GM12878 (cell line): ENCODE measurements around the gene MBTPS2. TPM values are rescaled to one million over a fixed set of nuclear protein-coding genes. Genes with fewer than 3 reads are reported as not detected.

ENCODE experiments used
- ATAC-seq: fragments of 200-7000 bp; cut with Tn5 transposase; 3 replicates; pipeline ENCODE4 v1.9.1; 2020; ENCODE audit warnings: mild to moderate bottlenecking, moderate library complexity
- BruUV-seq: library from RNA; stranded (reverse); fragments of 400-500 nt; replicated peaks from 2 replicates; lab custom pipeline; 2021; lab: Mats Ljungman, UMichigan
- CTCF ChIA-PET: fragments of 300-600 bp; sonication (Branson Sonifier 250); formaldehyde crosslinking; extraction: SDS; loops from one replicate; lab custom pipeline; 2021; ENCODE audit warnings: inconsistent platforms; lab: Yijun Ruan, JAX
- POLR2A ChIA-PET: fragments of 350-600 bp; formaldehyde crosslinking; extraction: SDS; loops from one replicate; lab custom pipeline; 2021; ENCODE audit warnings: inconsistent platforms; lab: Charles Lee
- RAD21 ChIA-PET: fragments of 300-600 bp; sonication (Branson Sonifier 250); formaldehyde crosslinking; loops from one replicate; lab custom pipeline; 2023; ENCODE audit warnings: antibody characterized with exemption; ENCODE audit not compliant: unreplicated experiment; lab: Charles Lee
- SMC1A ChIA-PET: fragments of 300-600 bp; sonication (Branson Sonifier 250); formaldehyde crosslinking; loops from one replicate; lab custom pipeline; 2023; ENCODE audit not compliant: unreplicated experiment, uncharacterized antibody; lab: Charles Lee
- DNase-seq: peaks from one replicate; pipeline ENCODE4 v3.0.0-alpha.2; 2011; ENCODE audit warnings: low read depth, low spot score
- FAIRE-seq: peaks from 3 replicates; lab custom pipeline; 2011; peaks lifted over from hg19 to GRCh38; lab: Jason Lieb, UNC
- H2AFZ ChIP-seq: 2 replicates; pipeline ENCODE4 v1.6.0; 2011; ENCODE audit warnings: low read depth, low read length, control low read depth; ENCODE audit not compliant: control insufficient read depth
- H3K27ac ChIP-seq: 2 replicates; pipeline ENCODE4 v1.5.1; 2011; ENCODE audit warnings: control low read depth; ENCODE audit not compliant: control insufficient read depth, insufficient read depth
- H3K27me3 ChIP-seq, 2 experiments: replicated peaks in 1 of 2; 2 replicates each; pipeline versions ENCODE4 v1.6.0 to v1.6.1; 2011; ENCODE audit warnings: low read length in 1 of 2; ENCODE audit not compliant: control insufficient read depth in 2 of 2, insufficient read depth in 2 of 2
- H3K36me3 ChIP-seq, 2 experiments: 2 replicates each; pipeline ENCODE4 v1.5.1; 2011; ENCODE audit warnings: low read length in 1 of 2; ENCODE audit not compliant: control insufficient read depth in 2 of 2, insufficient read depth in 2 of 2
- H3K4me1 ChIP-seq: 2 replicates; pipeline ENCODE4 v1.6.1; 2011; ENCODE audit warnings: mild to moderate bottlenecking, low read length, moderate library complexity, mixed read lengths; ENCODE audit not compliant: control insufficient read depth, insufficient read depth
- H3K4me2 ChIP-seq: 2 replicates; pipeline ENCODE4 v1.6.0; 2011; ENCODE audit warnings: control low read depth; ENCODE audit not compliant: control insufficient read depth, insufficient read depth
- H3K4me3 ChIP-seq: fragments of 200-600 bp; sonication (generic); 2 replicates; pipeline ENCODE4 v1.5.1; 2016
- H3K79me2 ChIP-seq: 2 replicates; pipeline ENCODE4 v1.6.0; 2011; ENCODE audit warnings: low read length; ENCODE audit not compliant: control insufficient read depth, insufficient read depth
- H3K9ac ChIP-seq: 2 replicates; pipeline ENCODE4 v1.8.0; 2011; ENCODE audit warnings: low read length, control low read depth, mixed read lengths; ENCODE audit not compliant: control insufficient read depth, insufficient read depth
- H3K9me3 ChIP-seq: replicated peaks from 3 replicates; pipeline ENCODE4 v1.5.1; 2011; ENCODE audit warnings: mild to moderate bottlenecking, low read length; ENCODE audit not compliant: control insufficient read depth, insufficient read depth
- H4K20me1 ChIP-seq: 2 replicates; pipeline ENCODE4 v1.6.0; 2011; ENCODE audit not compliant: control insufficient read depth, insufficient read depth
- JUNB ChIP-seq: IDR thresholded peaks from 2 replicates; pipeline ENCODE4 v1.6.1; 2016; ENCODE audit warnings: antibody characterized with exemption, mild to moderate bottlenecking
- KAT2A ChIP-seq: conservative IDR thresholded peaks from 2 replicates; pipeline ENCODE4 v1.6.1; 2011; ENCODE audit warnings: low read depth, low read length; ENCODE audit not compliant: control insufficient read depth
- MEF2B ChIP-seq: fragments of 450-650 bp; IDR thresholded peaks from 2 replicates; pipeline ENCODE4 v1.6.1; 2018; ENCODE audit warnings: mild to moderate bottlenecking, moderate library complexity; ENCODE audit not compliant: partially characterized antibody, poor library complexity, severe bottlenecking
- MXI1 ChIP-seq: fragments of 150-350 bp; IDR thresholded peaks from 2 replicates; pipeline ENCODE4 v1.6.1; 2011; ENCODE audit warnings: low read depth, mild to moderate bottlenecking, inconsistent platforms, low read length, improper control_type of control experiment
- MYC ChIP-seq: IDR thresholded peaks from 2 replicates; pipeline ENCODE4 v1.6.1; 2011; ENCODE audit warnings: mild to moderate bottlenecking, low read length, moderate library complexity, inconsistent platforms; ENCODE audit not compliant: insufficient read depth, insufficient replicate concordance, insufficient read length, severe bottlenecking
- NRF1 ChIP-seq: conservative IDR thresholded peaks from 2 replicates; pipeline ENCODE4 v1.6.1; 2011; ENCODE audit warnings: mild to moderate bottlenecking, low read depth, low read length, improper control_type of control experiment
- RB1 ChIP-seq: fragments of 450-650 bp; formaldehyde crosslinking; IDR thresholded peaks from 2 replicates; pipeline ENCODE4 v1.6.1; 2017; ENCODE audit warnings: mild to moderate bottlenecking, borderline replicate concordance
- STAT3 ChIP-seq: IDR thresholded peaks from 2 replicates; pipeline ENCODE4 v1.6.1; 2011; ENCODE audit warnings: low read depth, low read length, improper control_type of control experiment
- TCF7 ChIP-seq: IDR thresholded peaks from 2 replicates; pipeline ENCODE4 v1.6.1; 2014; ENCODE audit warnings: antibody characterized with exemption, borderline replicate concordance
- ZNF217 ChIP-seq: fragments of 450-650 bp; IDR thresholded peaks from 2 replicates; pipeline ENCODE4 v1.6.1; 2017; ENCODE audit warnings: antibody characterized with exemption, mild to moderate bottlenecking
- whole genome bisulfite sequencing: methylation state at CpG from one replicate; pipeline ENCODE4 v1.1.6; 2016; ENCODE audit warnings: low lambda C conversion rate; ENCODE audit not compliant: insufficient replicate concordance, insufficient coverage; ENCODE audit errors: missing lambda C conversion rate; 5-methylcytosine and 5-hydroxymethylcytosine counted together
- in situ Hi-C: fragments of 300-500 bp; cut with MboI; formaldehyde crosslinking; loops from 9 replicates; pipeline ENCODE4 v1.14.3; 2018; ENCODE audit warnings: mixed read lengths
- intact Hi-C: fragments of 100-400 bp; cut with micrococcal nuclease; formaldehyde crosslinking; loops from one replicate; pipeline ENCODE4 v1.14.2; 2022; ENCODE audit not compliant: unreplicated experiment
- polyA plus RNA-seq, 11 experiments: library from polyadenylated mRNA; depleted of rRNA in 4 of 11; unstranded in 6 of 11; stranded (reverse) in 5 of 11; fragments of >200 nt; fragmentation: Nextera tagmentation in 4 of 11; fragmentation: Illumina TruSeq in 1 of 11; extraction: Ambion mirVana in 4 of 11; extraction: Trizol in 1 of 11; gene quantifications; 1 replicate in 1 of 11; 2 replicates in 10 of 11; pipeline versions ENCODE4 v1.2.1 to v1.2.3, GENCODE V29; 2011 to 2016; ENCODE audit warnings: inconsistent platforms in 2 of 11, missing spikeins in 2 of 11, low read depth in 1 of 11
- total RNA-seq, 4 experiments: library from RNA; depleted of rRNA in 3 of 4; stranded (reverse); fragments of >200 nt in 3 of 4; fragmentation: Illumina TruSeq in 1 of 4; extraction: Trizol in 1 of 4; gene quantifications; 2 replicates each; pipeline versions ENCODE4 v1.2.1 to v1.2.3, GENCODE V29; 2013 to 2021
- TF ChIP-seq, protein P1 (sequence below): fragments of 450-650 bp; IDR thresholded peaks from 2 replicates; pipeline ENCODE4 v1.6.1; 2017; ENCODE audit warnings: mild to moderate bottlenecking, low read depth, inconsistent platforms; ENCODE audit not compliant: poor library complexity, severe bottlenecking
- TF ChIP-seq, protein P2 (sequence below): fragments of 450-650 bp; IDR thresholded peaks from 2 replicates; pipeline ENCODE4 v1.6.1; 2017; ENCODE audit warnings: low read depth, mild to moderate bottlenecking, moderate library complexity
- TF ChIP-seq, protein P3 (sequence below): fragments of 450-650 bp; IDR thresholded peaks from 2 replicates; pipeline ENCODE4 v1.6.1; 2016; ENCODE audit warnings: mild to moderate bottlenecking
- TF ChIP-seq, protein P4 (sequence below): fragments of 150-350 bp; IDR thresholded peaks from 2 replicates; pipeline ENCODE4 v1.6.1; 2014; ENCODE audit warnings: mild to moderate bottlenecking, low read depth, low read length

The MBTPS2 gene
- total and polyA plus RNA-seq, 10 of the 15 experiments (the other 5 are each of a cell fraction or from before 2014, with no cell fraction given), result 2.6 to 11.0 (median 8.0) TPM

DNA sequence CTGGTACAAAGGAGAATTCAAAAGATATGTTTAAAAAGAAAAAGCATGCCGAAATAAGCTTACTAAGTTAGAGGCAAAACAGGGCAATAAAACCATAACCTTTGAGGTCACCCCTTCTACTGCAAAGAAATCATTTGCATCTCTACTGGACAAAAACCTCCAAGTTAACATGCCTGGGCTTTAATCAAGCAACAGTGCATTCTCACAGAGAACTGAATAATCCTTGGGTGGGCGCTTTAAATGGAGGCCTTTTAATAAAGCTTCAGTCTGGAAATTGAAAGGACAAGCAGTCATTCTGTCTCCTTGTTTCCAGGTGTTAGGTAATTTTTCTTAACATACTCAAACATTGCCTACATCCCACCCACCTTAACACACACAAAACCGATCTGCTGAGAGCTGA lies 66.5 kb downstream of the MBTPS2 start:
- no peak overlapping the region for H3K4me2 ChIP-seq
- RAD21 ChIA-PET, result no interaction called here
- no peaks in the 10 kb centered on the region for H3K9me3 ChIP-seq
- DNase-seq (no peak), FAIRE-seq (no peak), ATAC-seq (no peak)
- TF ChIP-seq, protein P1, sequence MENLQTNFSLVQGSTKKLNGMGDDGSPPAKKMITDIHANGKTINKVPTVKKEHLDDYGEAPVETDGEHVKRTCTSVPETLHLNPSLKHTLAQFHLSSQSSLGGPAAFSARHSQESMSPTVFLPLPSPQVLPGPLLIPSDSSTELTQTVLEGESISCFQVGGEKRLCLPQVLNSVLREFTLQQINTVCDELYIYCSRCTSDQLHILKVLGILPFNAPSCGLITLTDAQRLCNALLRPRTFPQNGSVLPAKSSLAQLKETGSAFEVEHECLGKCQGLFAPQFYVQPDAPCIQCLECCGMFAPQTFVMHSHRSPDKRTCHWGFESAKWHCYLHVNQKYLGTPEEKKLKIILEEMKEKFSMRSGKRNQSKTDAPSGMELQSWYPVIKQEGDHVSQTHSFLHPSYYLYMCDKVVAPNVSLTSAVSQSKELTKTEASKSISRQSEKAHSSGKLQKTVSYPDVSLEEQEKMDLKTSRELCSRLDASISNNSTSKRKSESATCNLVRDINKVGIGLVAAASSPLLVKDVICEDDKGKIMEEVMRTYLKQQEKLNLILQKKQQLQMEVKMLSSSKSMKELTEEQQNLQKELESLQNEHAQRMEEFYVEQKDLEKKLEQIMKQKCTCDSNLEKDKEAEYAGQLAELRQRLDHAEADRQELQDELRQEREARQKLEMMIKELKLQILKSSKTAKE, result no peak
- no peak for TF ChIP-seq STAT3
- TF ChIP-seq TCF7, result no peak
- TF ChIP-seq RB1, result no peak
- TF ChIP-seq, protein P2, sequence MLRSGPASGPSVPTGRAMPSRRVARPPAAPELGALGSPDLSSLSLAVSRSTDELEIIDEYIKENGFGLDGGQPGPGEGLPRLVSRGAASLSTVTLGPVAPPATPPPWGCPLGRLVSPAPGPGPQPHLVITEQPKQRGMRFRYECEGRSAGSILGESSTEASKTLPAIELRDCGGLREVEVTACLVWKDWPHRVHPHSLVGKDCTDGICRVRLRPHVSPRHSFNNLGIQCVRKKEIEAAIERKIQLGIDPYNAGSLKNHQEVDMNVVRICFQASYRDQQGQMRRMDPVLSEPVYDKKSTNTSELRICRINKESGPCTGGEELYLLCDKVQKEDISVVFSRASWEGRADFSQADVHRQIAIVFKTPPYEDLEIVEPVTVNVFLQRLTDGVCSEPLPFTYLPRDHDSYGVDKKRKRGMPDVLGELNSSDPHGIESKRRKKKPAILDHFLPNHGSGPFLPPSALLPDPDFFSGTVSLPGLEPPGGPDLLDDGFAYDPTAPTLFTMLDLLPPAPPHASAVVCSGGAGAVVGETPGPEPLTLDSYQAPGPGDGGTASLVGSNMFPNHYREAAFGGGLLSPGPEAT, result no peak
- TF ChIP-seq NRF1, result no peak
- TF ChIP-seq ZNF217, result no peak
- TF ChIP-seq, protein P3, sequence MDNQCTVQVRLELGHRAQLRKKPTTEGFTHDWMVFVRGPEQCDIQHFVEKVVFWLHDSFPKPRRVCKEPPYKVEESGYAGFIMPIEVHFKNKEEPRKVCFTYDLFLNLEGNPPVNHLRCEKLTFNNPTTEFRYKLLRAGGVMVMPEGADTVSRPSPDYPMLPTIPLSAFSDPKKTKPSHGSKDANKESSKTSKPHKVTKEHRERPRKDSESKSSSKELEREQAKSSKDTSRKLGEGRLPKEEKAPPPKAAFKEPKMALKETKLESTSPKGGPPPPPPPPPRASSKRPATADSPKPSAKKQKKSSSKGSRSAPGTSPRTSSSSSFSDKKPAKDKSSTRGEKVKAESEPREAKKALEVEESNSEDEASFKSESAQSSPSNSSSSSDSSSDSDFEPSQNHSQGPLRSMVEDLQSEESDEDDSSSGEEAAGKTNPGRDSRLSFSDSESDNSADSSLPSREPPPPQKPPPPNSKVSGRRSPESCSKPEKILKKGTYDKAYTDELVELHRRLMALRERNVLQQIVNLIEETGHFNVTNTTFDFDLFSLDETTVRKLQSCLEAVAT, result no peak
- TF ChIP-seq, protein P4, sequence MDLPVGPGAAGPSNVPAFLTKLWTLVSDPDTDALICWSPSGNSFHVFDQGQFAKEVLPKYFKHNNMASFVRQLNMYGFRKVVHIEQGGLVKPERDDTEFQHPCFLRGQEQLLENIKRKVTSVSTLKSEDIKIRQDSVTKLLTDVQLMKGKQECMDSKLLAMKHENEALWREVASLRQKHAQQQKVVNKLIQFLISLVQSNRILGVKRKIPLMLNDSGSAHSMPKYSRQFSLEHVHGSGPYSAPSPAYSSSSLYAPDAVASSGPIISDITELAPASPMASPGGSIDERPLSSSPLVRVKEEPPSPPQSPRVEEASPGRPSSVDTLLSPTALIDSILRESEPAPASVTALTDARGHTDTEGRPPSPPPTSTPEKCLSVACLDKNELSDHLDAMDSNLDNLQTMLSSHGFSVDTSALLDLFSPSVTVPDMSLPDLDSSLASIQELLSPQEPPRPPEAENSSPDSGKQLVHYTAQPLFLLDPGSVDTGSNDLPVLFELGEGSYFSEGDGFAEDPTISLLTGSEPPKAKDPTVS, result no peak
- TF ChIP-seq MEF2B, result no peak
- no peak for TF ChIP-seq MXI1
- TF ChIP-seq JUNB, result no peak
- TF ChIP-seq MYC, result no peak
- TF ChIP-seq KAT2A, result no peak
- H3K4me3 ChIP-seq, result no peak overlapping the region
- no peaks in the 10 kb centered on the region for H3K4me1 ChIP-seq
- H3K36me3 ChIP-seq, result no peaks in the 10 kb centered on the region
- 57% methylated on average over 3 of the region's 3 CpGs for whole genome bisulfite sequencing
- no peak overlapping the region for H2AFZ ChIP-seq
- in situ Hi-C loops (no loop called here), intact Hi-C loops (no loop called here)
- BruUV-seq, result no TSS peak
- no peak overlapping the region for H3K27ac ChIP-seq
- H4K20me1 ChIP-seq, result no peaks in the 10 kb centered on the region
- no peak overlapping the region for H3K9ac ChIP-seq
- SMC1A ChIA-PET, result no interaction called here
- CTCF ChIA-PET, result interaction anchor here (1.0 kb wide), 1 partner anchor 79 kb away, joined by 3 read pairs; no protein-coding TSS in a partner anchor
- no peaks in the 10 kb centered on the region for H3K27me3 ChIP-seq
- H3K79me2 ChIP-seq, result no peaks in the 10 kb centered on the region
- POLR2A ChIA-PET, result no interaction called here
